ENCODE measurements around the gene KDM1B.

DNA sequence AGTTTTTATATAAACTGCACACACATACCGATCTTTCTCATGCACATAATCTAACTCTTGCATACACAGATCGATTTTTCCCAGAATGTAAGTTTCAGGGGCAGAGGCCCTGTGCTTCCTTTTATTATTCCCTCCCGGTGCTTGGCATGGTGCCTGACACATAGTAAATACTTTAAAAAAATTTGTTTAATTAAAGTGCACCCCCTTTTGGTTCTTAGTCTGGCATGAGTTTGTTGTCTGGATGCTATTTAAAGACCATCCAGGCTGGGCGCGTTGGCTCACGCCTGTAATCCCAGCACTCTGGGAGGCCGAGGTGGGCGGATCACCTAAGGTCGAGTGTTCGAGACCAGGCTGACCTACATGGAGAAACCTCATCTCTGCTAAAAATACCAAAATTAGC is 114.5 kb downstream of the KDM1B start:
- TF ChIP-seq, protein P1, sequence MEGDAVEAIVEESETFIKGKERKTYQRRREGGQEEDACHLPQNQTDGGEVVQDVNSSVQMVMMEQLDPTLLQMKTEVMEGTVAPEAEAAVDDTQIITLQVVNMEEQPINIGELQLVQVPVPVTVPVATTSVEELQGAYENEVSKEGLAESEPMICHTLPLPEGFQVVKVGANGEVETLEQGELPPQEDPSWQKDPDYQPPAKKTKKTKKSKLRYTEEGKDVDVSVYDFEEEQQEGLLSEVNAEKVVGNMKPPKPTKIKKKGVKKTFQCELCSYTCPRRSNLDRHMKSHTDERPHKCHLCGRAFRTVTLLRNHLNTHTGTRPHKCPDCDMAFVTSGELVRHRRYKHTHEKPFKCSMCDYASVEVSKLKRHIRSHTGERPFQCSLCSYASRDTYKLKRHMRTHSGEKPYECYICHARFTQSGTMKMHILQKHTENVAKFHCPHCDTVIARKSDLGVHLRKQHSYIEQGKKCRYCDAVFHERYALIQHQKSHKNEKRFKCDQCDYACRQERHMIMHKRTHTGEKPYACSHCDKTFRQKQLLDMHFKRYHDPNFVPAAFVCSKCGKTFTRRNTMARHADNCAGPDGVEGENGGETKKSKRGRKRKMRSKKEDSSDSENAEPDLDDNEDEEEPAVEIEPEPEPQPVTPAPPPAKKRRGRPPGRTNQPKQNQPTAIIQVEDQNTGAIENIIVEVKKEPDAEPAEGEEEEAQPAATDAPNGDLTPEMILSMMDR (conservative IDR thresholded peaks at IDR 0.05 in 1 of 2, IDR thresholded peaks at IDR 0.05 in 1 of 2; ENCODE audit: low read depth in 1 of 2, low read length in 2 of 2) = no peak
- TF ChIP-seq EZH2 (IDR thresholded peaks at IDR 0.05; ENCODE audit: low read length, missing control alignments) = no peak
